HEK293T (cell line): ENCODE data around the gene TAS2R9.

Source experiments
- ARNT ChIP-seq: fragments of 450-650 bp; IDR thresholded peaks from 2 replicates; pipeline ENCODE4 v1.6.1; 2017; ENCODE audit warnings: mild to moderate bottlenecking
- BHLHE40 ChIP-seq: fragments of 450-650 bp; IDR thresholded peaks from 2 replicates; pipeline ENCODE4 v1.6.1; 2016; ENCODE audit warnings: mild to moderate bottlenecking, moderate library complexity, borderline replicate concordance
- ELF4 ChIP-seq: fragments of 450-650 bp; IDR thresholded peaks from 2 replicates; pipeline ENCODE4 v1.6.1; 2017; ENCODE audit warnings: antibody characterized with exemption
- FOXK2 ChIP-seq: fragments of 450-650 bp; IDR thresholded peaks from 2 replicates; pipeline ENCODE4 v1.6.1; 2016; ENCODE audit warnings: mild to moderate bottlenecking
- FOXM1 ChIP-seq: fragments of 450-650 bp; IDR thresholded peaks from 2 replicates; pipeline ENCODE4 v1.6.1; 2017; ENCODE audit warnings: mild to moderate bottlenecking, borderline replicate concordance
- LEF1 ChIP-seq: fragments of 450-650 bp; IDR thresholded peaks from 2 replicates; pipeline ENCODE4 v1.6.1; 2017; ENCODE audit warnings: mild to moderate bottlenecking, borderline replicate concordance
- SP1 ChIP-seq: fragments of 450-650 bp; IDR thresholded peaks from 2 replicates; pipeline ENCODE4 v1.6.1; 2017
- SUZ12 ChIP-seq: fragments of 450-650 bp; IDR thresholded peaks from 2 replicates; pipeline ENCODE4 v1.6.1; 2016; ENCODE audit warnings: mild to moderate bottlenecking
- TARDBP ChIP-seq: fragments of 450-650 bp; IDR thresholded peaks from 2 replicates; pipeline ENCODE4 v1.6.1; 2016
- ZNF384 ChIP-seq: fragments of 450-650 bp; IDR thresholded peaks from 2 replicates; pipeline ENCODE4 v1.6.1; 2016

DNA sequence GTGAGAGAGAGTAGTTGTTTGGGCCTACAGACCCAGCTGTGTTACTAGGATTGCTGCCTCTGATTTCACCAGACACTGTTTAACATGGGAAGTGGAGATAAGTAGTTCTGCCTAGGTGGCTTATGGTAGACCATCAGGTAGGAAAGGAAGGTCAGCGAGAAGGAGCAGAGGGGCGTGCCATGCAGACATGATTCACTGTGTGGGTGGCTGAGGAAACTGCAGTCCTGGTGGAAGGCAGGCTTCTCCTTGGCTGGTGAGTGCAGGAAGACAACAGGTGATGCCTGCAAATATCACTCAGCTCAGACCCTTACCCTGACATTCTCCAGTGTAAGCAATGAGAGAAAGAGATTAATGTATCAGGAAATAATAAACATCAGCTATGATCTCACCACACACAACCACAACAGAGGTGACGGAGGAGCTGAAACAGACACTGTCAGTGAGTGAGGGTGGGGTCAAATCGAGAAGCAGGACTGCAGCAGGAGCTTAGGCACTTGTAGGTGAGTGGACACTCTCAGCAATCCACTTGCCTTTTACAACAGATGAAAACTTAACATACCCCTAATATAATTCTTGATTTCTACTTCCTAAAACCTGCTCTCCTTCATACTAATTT lies 41.4 kb upstream of the TAS2R9 start:
- no peak for TF ChIP-seq FOXK2
- TF ChIP-seq ZNF384: no peak
- TF ChIP-seq ELF4: no peak
- no peak for TF ChIP-seq SP1
- TF ChIP-seq BHLHE40: no peak
- no peak for TF ChIP-seq SUZ12
- no peak for TF ChIP-seq LEF1
- TF ChIP-seq ARNT: no peak
- no peak for TF ChIP-seq FOXM1
- no peak for TF ChIP-seq TARDBP
